Natural killer cell (primary cell): ENCODE measurements around the gene ZNF764. TPM values are rescaled to one million over a fixed set of nuclear protein-coding genes. Genes with fewer than 3 reads are reported as not detected.
A peak's percentile ranks its signal among the peaks of the same experiment; 100 is the strongest.
"Not testable (repeated sequence)": the region's sequence is repeated elsewhere in the genome, so short reads cannot be mapped to it uniquely, and the experiment has no call there.

Experiments used
- ATAC-seq, 3 donors: fragments of 150-1000 bp in 2 of 3; fragments of 200-7000 bp in 1 of 3; cut with Tn5 transposase; 1 replicate in 1 of 3; 2 replicates in 2 of 3; pipeline ENCODE4 v1.10.0; 2021; ENCODE audit warnings: mild to moderate bottlenecking in 2 of 3, moderate library complexity in 2 of 3
- DNase-seq, 2 donors: peaks; one replicate each; pipeline versions ENCODE4 v3.0.0 to v3.0.0-alpha.2; 2013 to 2021; ENCODE audit warnings: mixed read lengths in 1 of 2
- H3K27ac ChIP-seq: one replicate; pipeline ENCODE4 v1.5.1; 2013; ENCODE audit warnings: mild to moderate bottlenecking, low read length
- H3K27me3 ChIP-seq: one replicate; pipeline ENCODE4 v1.6.1; 2013; ENCODE audit warnings: low read length; ENCODE audit not compliant: control insufficient read depth, insufficient read depth
- H3K36me3 ChIP-seq: one replicate; pipeline ENCODE4 v1.6.1; 2013; ENCODE audit warnings: low read length; ENCODE audit not compliant: control insufficient read depth, insufficient read depth
- H3K4me1 ChIP-seq: one replicate; pipeline ENCODE4 v1.6.1; 2013; ENCODE audit warnings: low read length; ENCODE audit not compliant: control insufficient read depth, insufficient read depth
- H3K4me3 ChIP-seq: one replicate; pipeline ENCODE4 v1.5.1; 2013; ENCODE audit warnings: low read length
- H3K9me3 ChIP-seq: one replicate; pipeline ENCODE4 v1.6.1; 2013; ENCODE audit warnings: low read length; ENCODE audit not compliant: control insufficient read depth, insufficient read depth
- H3K27ac Mint-ChIP-seq, 2 donors: one replicate each; pipeline ENCODE4 v1.8.0; 2022; ENCODE audit warnings: mild to moderate bottlenecking in 2 of 2, mixed read lengths in 2 of 2, moderate library complexity in 1 of 2
- H3K27me3 Mint-ChIP-seq, 2 donors: one replicate each; pipeline ENCODE4 v1.8.0; 2022; ENCODE audit warnings: low read depth in 2 of 2, mixed read lengths in 2 of 2
- H3K36me3 Mint-ChIP-seq: one replicate; pipeline ENCODE4 v1.8.0; 2022; ENCODE audit warnings: mixed read lengths
- H3K4me1 Mint-ChIP-seq, 2 donors: one replicate each; pipeline ENCODE4 v1.8.0; 2022; ENCODE audit warnings: mixed read lengths in 2 of 2
- H3K4me3 Mint-ChIP-seq: one replicate; pipeline ENCODE4 v1.8.0; 2022; ENCODE audit warnings: mild to moderate bottlenecking, moderate library complexity, mixed read lengths
- H3K9me3 Mint-ChIP-seq, 2 donors: one replicate each; pipeline ENCODE4 v1.8.0; 2022; ENCODE audit warnings: mixed read lengths in 2 of 2
- CTCF ChIP-seq: fragments of 200-600 bp; IDR thresholded peaks from one replicate; pipeline ENCODE4 v1.8.0; 2022; ENCODE audit warnings: antibody characterized with exemption
- WGBS: methylation state at CpG from one replicate; pipeline ENCODE4 v1.1.7; 2013; ENCODE audit warnings: missing lambda C conversion rate; ENCODE audit not compliant: insufficient coverage; 5-methylcytosine and 5-hydroxymethylcytosine counted together
- intact Hi-C: fragments of 100-400 bp; cut with micrococcal nuclease; formaldehyde crosslinking; loops from one replicate; pipeline ENCODE4 v1.14.2; 2022
- total RNA-seq, 4 donors: library from RNA; stranded (reverse); fragments of 120-200 nt in 1 of 4; gene quantifications; one replicate each; pipeline versions ENCODE4 v1.2.3 to v1.2.4, GENCODE V29; 2013 to 2022

The ZNF764 gene
- total RNA-seq, 3 donors from 2014 or later (not counting 1 experiment from before 2014, with no cell fraction given): 9.6 to 13.0 (median 11.7) TPM

GRCh38 chr16:30523768-30524574 lies 34.2 kb downstream of the ZNF764 start:
- Mint-ChIP-seq H3K27ac (no peak overlapping the region), H3K27me3 (no peaks in the 10 kb centered on the region), H3K4me1 (peaks cover 21 to 37% of the 10 kb centered on the region in 2 donors), H3K36me3 (peaks cover 15% of the 10 kb centered on the region), H3K9me3 (no peaks in the 10 kb centered on the region), H3K4me3 (peak overlapping the region; percentile 6)
- Histone ChIP-seq H3K4me3 (no peak overlapping the region), H3K36me3 (peaks cover 28% of the 10 kb centered on the region), H3K27ac (no peak overlapping the region), H3K9me3 (no peaks in the 10 kb centered on the region), H3K27me3 (no peaks in the 10 kb centered on the region), H3K4me1 (peaks cover 18% of the 10 kb centered on the region)
- no peak for TF ChIP-seq CTCF
- intact Hi-C loops: no loop called here
- 90% methylated on average over 24 of the region's 26 CpGs for WGBS
- ATAC-seq (no peak), DNase-seq (peak in 1 of 2 donors; percentile 24)

- DNase-seq, H3K4me3 ChIP-seq, H3K27ac ChIP-seq, H3K27me3 Mint-ChIP-seq, ATAC-seq, H3K27me3 ChIP-seq, intact Hi-C loops, H3K9me3 Mint-ChIP-seq, H3K9me3 ChIP-seq: not testable (repeated sequence)
- H3K36me3 ChIP-seq: peaks cover 39% of the 10 kb centered on the region
- WGBS: 92% methylated on average over 9 of the region's 12 CpGs
- peak overlapping the region; percentile 39 for H3K4me3 Mint-ChIP-seq
- peaks cover 24% of the 10 kb centered on the region for H3K4me1 ChIP-seq
- peaks cover 19 to 30% of the 10 kb centered on the region in 2 donors for H3K4me1 Mint-ChIP-seq
- H3K27ac Mint-ChIP-seq: peak overlapping the region; percentile 22 to 79
- peaks cover 18% of the 10 kb centered on the region for H3K36me3 Mint-ChIP-seq
Observed at GRCh38 chr16:30522702-30523463, 35.3 kb downstream of the ZNF764 start.

GRCh38 chr16:30521873-30522641 lies 36.1 kb downstream of the ZNF764 start:
- peaks cover 47% of the 10 kb centered on the region for H3K36me3 ChIP-seq
- Mint-ChIP-seq H3K27me3 (no peaks in the 10 kb centered on the region), H3K4me3 (peak overlapping the region; percentile 39), H3K4me1 (peaks cover 12 to 23% of the 10 kb centered on the region in 2 donors), H3K36me3 (peaks cover 18% of the 10 kb centered on the region), H3K27ac (peak overlapping the region; percentile 22 to 79), H3K9me3 (no peaks in the 10 kb centered on the region)
- no peak overlapping the region for H3K27ac ChIP-seq
- H3K4me1 ChIP-seq: peaks cover 19% of the 10 kb centered on the region
- WGBS: 87% methylated on average over 11 of the region's 11 CpGs
- ATAC-seq (no peak), DNase-seq (no peak)
- no peaks in the 10 kb centered on the region for H3K27me3 ChIP-seq
- H3K4me3 ChIP-seq: no peak overlapping the region
- TF ChIP-seq CTCF: no peak
- intact Hi-C loops: no loop called here
- no peaks in the 10 kb centered on the region for H3K9me3 ChIP-seq
